OCI-LY3 (cell line): ENCODE results near the gene NPLOC4.

Source experiments
- H2AFZ ChIP-seq: fragments of 200-600, 300-600 bp; shearing (Covaris generic); 2 replicates; pipeline ENCODE4 v1.6.0; 2014; ENCODE audit warnings: antibody characterized with exemption, low read depth, low read length
- H3K27ac ChIP-seq: fragments of 200-600, 300-600 bp; sonication (generic); 2 replicates; pipeline ENCODE4 v1.5.1; 2014; ENCODE audit warnings: mild to moderate bottlenecking, low read length, moderate library complexity, mixed read lengths
- H3K27me3 ChIP-seq: fragments of 200-600, 300-600 bp; sonication (generic); 2 replicates; pipeline ENCODE4 v1.6.1; 2014; ENCODE audit warnings: low read depth, low read length, mixed read lengths
- H3K36me3 ChIP-seq: fragments of 200-600, 300-600 bp; sonication (generic); replicated peaks from 2 replicates; pipeline ENCODE3; 2014; ENCODE audit warnings: low read depth, low read length, mixed read lengths
- H3K4me1 ChIP-seq: fragments of 300-600, 200-600 bp; sonication (generic); 2 replicates; pipeline ENCODE4 v1.6.1; 2014; ENCODE audit warnings: low read length, mixed read lengths
- H3K4me2 ChIP-seq: fragments of 200-600, 300-600 bp; sonication (generic); 2 replicates; pipeline ENCODE4 v1.6.1; 2014; ENCODE audit warnings: low read length, mixed read lengths
- H3K4me3 ChIP-seq: fragments of 300-600, 200-600 bp; sonication (generic); 2 replicates; pipeline ENCODE4 v1.5.1; 2014; ENCODE audit warnings: antibody characterized with exemption, mild to moderate bottlenecking, low read length, moderate library complexity
- H3K79me2 ChIP-seq: fragments of 300-600, 200-600 bp; shearing (Covaris generic); 2 replicates; pipeline ENCODE4 v1.6.1; 2014; ENCODE audit warnings: mild to moderate bottlenecking, low read length, mixed read lengths
- H3K9ac ChIP-seq: fragments of 300-600, 200-600 bp; shearing (Covaris generic); 2 replicates; pipeline ENCODE4 v1.6.0; 2014; ENCODE audit warnings: mild to moderate bottlenecking, low read length, moderate library complexity
- H3K9me3 ChIP-seq: fragments of 200-600, 300-600 bp; shearing (Covaris generic); 2 replicates; pipeline ENCODE4 v1.6.1; 2014; ENCODE audit warnings: low read length, mixed read lengths; ENCODE audit not compliant: insufficient read depth
- H4K20me1 ChIP-seq: fragments of 200-600, 300-600 bp; sonication (generic); 2 replicates; pipeline ENCODE4 v1.6.1; 2016; ENCODE audit warnings: low read length, mixed read lengths; ENCODE audit not compliant: insufficient read depth
- CTCF ChIP-seq: fragments of 200-600, 300-600 bp; sonication (generic); IDR thresholded peaks from 2 replicates; pipeline ENCODE4 v1.5.1; 2014; ENCODE audit warnings: antibody characterized with exemption, low read length, low read depth
- EZH2phosphoT487 ChIP-seq: fragments of 200-600 bp; shearing (Covaris generic); IDR thresholded peaks from 2 replicates; pipeline ENCODE4 v1.6.1; 2018; ENCODE audit warnings: antibody characterized with exemption, mixed run types, low read depth

Gene NPLOC4

GRCh38 chr17:81568416-81568815, 68.5 kb downstream of the NPLOC4 start:
- no peaks in the 10 kb centered on the region for H4K20me1 ChIP-seq
- H3K9ac ChIP-seq = no peak overlapping the region
- H3K27me3 ChIP-seq = no peaks in the 10 kb centered on the region
- no peak overlapping the region for H3K27ac ChIP-seq
- H3K9me3 ChIP-seq = no peaks in the 10 kb centered on the region
- no peaks in the 10 kb centered on the region for H3K79me2 ChIP-seq
- peaks cover 45% of the 10 kb centered on the region for H3K36me3 ChIP-seq
- H3K4me2 ChIP-seq = no peak overlapping the region
- no peaks in the 10 kb centered on the region for H3K4me1 ChIP-seq
- no peak for TF ChIP-seq EZH2phosphoT487
- TF ChIP-seq CTCF = no peak
- H3K4me3 ChIP-seq = no peak overlapping the region
- no peak overlapping the region for H2AFZ ChIP-seq

DNA sequence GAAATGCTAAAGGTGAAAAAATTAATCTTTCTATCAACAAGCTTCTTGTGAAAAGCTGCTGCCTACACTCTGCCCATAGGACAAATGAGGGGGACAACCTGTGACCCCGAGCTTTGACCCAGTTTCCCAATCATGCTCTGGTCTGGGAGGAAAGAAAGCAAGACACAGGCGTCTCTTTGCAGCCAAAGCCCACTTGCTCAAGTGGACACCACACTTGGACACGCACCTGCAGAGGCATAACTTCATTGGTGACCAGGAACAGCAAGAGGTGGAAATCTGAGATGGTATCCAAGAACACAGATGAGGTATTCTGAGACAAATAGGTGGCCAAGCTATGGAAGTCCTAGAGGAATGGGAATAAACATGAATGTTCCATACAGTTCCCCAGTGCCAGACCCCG, 69.7 kb downstream of the NPLOC4 start:
- Histone ChIP-seq H3K27ac (no peak overlapping the region), H3K4me2 (no peak overlapping the region), H3K4me3 (no peak overlapping the region), H3K36me3 (peaks cover 40% of the 10 kb centered on the region), H3K27me3 (no peaks in the 10 kb centered on the region), H4K20me1 (no peaks in the 10 kb centered on the region), H3K9ac (no peak overlapping the region), H3K4me1 (no peaks in the 10 kb centered on the region), H3K9me3 (no peaks in the 10 kb centered on the region), H3K79me2 (no peaks in the 10 kb centered on the region), H2AFZ (no peak overlapping the region)
- TF ChIP-seq CTCF (no peak), EZH2phosphoT487 (no peak)

- Histone ChIP-seq H3K4me3 (no peak overlapping the region), H3K79me2 (no peaks in the 10 kb centered on the region), H4K20me1 (no peaks in the 10 kb centered on the region), H3K4me1 (peaks cover 3% of the 10 kb centered on the region), H3K27me3 (no peaks in the 10 kb centered on the region), H3K4me2 (no peak overlapping the region), H3K36me3 (peaks cover 39% of the 10 kb centered on the region), H3K9me3 (no peaks in the 10 kb centered on the region), H3K9ac (no peak overlapping the region), H3K27ac (no peak overlapping the region), H2AFZ (no peak overlapping the region)
- TF ChIP-seq CTCF (no peak), EZH2phosphoT487 (no peak)
Observed at GRCh38 chr17:81566461-81567126, 70.3 kb downstream of the NPLOC4 start.

GRCh38 chr17:81565231-81565630, 71.7 kb downstream of the NPLOC4 start:
- no peak for TF ChIP-seq CTCF
- Histone ChIP-seq H3K4me3 (no peak overlapping the region), H3K27ac (no peak overlapping the region), H3K4me1 (peaks cover 14% of the 10 kb centered on the region), H3K27me3 (no peaks in the 10 kb centered on the region), H4K20me1 (no peaks in the 10 kb centered on the region), H3K36me3 (peaks cover 38% of the 10 kb centered on the region), H3K4me2 (no peak overlapping the region), H2AFZ (no peak overlapping the region), H3K9ac (no peak overlapping the region), H3K79me2 (no peaks in the 10 kb centered on the region), H3K9me3 (no peaks in the 10 kb centered on the region)
